GM21447 (cell line): ENCODE results near the gene PTCD1.
"Not testable (repeated sequence)": the region's sequence is repeated elsewhere in the genome, so short reads cannot be mapped to it uniquely, and the experiment has no call there.

Experiments
- ATAC-seq: cut with Tn5 transposase; IDR thresholded peaks from one replicate; pipeline ENCODE4 v1.9.1; 2021; ENCODE audit not compliant: unreplicated experiment

PTCD1 gene

DNA sequence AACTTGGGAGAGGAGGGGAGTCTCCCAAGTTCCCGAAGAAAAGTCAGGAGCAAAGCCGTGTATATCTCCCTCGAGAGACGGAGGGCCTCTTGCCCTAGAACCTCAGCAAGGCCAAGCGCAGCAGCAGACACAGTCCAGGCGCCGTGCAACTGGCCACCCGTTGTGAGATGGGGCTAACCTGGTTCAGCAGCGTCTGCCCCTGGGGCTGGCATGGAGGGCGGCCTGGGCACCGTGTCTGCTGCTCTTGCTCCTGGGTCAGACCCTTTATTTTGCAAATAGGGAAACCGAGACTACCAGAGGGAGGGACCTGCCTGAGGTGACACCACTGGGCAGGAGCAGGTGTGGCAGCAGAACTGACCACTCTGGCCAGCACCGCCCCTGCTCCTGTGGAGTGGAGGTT lies 13.9 kb upstream of the PTCD1 start:
- ATAC-seq: no peak

DNA sequence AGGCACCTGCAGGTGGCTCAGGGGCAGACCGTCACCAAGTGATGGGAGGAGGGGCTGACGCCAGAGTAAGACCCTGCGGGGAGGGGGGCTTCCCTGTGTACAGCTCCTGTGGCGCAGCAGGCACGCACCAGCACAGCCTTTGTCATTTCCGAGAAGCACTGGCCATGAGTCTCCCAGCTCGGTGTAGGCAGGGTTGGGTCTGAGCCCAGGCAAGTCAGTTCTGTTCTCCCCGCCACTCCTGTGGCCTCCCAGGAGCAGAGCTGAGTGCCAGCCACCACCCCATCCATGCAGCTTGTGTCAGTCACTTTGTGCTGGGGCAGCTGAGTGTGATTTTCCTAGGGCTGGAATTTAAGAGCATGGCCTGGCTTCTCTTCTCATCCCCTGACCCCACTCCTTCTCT lies 13.3 kb upstream of the PTCD1 start:
- ATAC-seq: no peak

DNA sequence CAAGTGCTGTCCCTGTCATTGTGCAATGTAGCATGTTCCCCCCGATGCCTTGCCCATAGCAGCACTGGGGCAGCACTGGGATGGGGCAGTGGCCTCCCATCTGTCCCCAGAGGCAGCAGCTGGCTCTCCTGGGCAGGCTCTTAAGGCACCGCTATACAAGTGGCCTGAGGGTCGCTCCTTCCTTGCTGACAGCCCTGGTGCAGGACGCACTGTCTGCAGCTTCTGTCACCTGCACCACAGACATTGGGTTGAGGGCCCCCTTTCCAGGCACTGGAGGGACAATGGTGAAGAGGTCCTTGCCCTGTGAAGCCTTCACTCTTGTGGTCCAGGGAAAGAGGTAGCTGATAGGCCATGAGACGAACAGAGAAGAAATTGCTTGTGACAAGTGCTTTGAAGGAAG lies 10.7 kb upstream of the PTCD1 start:
- no peak for ATAC-seq

DNA sequence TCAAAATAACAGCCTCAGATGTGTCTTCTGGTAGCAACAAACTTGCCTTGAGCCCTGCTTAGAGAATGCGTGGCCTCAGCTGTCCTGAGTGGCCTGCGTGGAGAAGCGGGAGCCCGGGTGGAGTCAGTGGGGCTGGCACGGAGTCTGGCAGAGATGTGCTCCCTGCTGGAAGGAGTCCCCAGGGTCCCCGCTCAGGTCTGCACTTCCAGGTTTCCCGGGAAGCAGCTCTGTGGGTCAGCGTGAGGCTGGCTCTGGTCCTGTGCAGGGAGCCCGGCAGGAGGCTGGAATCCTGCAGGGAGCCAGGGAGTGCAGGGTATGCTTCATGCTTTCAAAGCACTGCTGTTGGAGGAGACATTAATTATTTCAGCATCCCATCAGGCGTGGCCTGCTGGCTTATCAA lies 10.3 kb upstream of the PTCD1 start:
- ATAC-seq: no peak

DNA sequence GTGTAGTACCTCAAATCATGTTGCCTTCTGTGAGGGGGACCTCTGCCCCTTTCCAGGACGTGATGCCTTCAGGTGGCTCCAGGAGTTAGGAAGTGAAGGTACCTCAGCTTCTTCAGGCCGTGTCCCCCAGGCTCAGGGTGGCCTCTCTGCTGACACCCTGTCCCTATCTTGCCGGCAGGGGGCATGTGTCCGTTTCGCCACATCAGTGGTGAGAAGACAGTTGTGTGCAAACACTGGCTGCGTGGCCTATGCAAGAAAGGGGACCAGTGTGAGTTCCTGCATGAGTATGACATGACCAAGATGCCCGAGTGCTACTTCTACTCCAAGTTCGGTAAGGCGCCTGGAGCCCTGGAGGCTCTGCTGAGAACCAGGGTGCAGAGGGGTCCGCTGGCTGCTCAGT lies 9.3 kb upstream of the PTCD1 start:
- no peak for ATAC-seq

DNA sequence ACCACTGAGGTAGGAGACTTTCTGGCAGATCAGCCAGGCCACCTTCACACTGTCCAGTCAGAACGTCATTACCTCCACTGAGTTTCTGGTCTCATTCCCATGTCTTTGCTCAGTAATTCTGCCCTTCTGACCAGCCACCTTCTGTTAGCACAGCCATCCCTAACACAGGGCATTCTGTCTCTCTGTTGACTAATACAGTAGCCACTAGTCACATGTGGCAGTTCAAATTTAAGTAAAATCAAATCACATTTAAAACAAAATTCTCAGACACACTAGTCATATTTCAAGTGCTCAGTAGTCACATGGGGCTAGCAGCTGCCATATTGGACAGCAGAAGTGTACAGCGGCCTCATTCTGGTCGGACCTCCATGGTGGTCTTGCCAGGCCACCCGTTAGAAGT lies 7.5 kb upstream of the PTCD1 start:
- ATAC-seq: no peak

DNA sequence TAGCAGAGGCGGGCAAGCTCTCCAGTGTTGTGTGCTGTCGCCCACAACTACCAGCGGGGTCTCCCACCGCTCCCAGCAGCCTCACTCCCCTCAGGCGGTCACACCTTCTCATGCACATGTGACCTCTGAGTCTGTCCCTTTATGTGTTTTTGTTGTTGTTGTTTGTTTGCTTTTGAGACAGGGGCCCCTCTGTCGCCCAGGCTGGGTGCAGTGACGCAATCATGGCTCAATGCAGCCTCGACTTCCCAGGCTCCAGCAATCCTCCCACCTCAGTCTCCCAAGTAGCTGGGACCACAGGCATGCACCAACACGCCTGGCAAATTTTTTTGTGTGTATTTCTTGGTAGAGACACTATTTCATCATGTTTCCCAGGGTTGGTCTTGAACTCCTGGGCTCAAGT lies 1.6 kb upstream of the PTCD1 start:
- ATAC-seq: no peak

DNA sequence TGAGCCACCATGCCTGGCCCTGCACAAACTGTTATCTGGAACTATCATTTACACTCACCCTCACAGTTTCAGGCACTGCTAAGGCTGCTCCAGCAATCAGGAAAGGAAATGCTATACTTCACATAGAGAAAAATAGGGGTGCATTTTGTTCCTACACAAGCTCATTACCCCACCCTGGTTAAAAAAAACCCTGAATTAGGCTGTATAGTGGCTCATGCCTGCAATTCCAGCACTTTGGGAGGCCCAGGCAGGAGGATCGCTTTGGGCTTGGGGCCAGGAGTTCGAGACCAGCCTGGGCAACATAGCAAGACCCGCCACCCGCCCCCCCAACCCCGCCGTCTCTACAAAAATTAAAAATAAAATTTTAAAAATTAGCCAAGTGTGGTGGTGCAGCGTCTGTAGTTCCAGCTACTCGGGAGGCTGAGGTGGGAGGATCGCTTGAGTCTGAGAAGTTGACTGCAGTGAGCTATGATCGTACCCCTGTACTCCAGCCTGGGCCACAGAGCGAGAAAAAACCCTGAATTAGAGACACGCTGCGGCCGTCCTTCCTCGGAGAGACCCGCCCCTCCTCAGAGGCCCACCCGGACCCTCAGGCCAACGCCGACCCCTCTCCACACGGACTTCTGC lies 539 bp downstream of the PTCD1 start:
- ATAC-seq: no peak

DNA sequence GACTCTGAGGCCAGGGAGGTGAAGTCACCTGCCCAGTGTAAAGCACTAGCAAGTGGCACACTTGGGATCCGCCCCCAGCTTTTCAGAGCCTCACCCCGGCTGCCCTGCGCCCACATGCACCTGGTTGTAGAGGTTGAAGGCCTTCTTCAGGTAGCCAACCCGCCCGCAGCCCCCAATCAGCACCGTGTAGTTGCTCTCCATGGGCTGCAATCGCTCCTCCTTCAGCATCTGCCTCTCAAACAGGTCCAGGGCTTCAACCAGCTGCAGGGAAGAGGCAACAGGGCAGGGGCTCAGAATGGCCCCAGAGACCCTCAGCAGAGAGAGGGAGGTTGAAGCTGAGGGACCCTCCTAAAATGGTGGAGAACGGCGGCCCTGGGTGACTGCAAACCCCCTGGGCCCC lies 5.4 kb downstream of the PTCD1 start:
- ATAC-seq: no peak

DNA sequence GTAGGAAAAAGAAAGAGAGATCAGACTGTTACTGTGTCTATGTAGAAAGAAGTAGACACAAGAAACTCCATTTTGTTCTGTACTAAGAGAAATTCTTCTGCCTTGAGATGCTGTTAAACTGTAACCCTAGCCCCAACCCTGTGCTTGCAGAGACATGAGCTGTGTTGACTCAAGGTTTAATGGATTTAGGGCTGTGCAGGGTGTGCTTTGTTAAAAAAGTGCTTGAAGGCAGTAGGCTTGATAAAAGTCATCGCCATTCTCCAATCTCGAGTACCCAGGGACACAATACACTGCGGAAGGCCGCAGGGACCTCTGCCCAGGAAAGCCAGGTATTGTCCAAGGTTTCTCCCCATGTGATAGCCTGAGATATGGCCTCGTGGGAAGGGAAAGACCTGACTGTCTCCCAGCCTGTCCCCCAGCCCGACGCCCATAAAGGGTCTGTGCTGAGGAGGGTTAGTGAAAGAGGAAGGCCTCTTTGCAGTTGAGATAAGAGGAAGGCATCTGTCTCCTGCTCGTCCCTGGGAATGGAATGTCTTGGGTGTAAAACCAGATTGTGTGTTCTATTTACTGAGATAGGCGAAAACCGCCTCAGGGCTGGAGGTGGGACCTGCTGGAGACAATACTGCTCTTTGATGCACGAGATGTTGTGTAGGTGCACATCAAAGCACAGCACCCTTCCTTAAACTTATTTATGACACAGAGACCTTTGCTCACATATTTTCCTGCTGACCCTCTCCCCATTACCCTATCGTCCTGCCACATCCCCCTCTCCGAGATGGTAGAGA lies 6.7 kb downstream of the PTCD1 start:
- not testable (repeated sequence) for ATAC-seq

DNA sequence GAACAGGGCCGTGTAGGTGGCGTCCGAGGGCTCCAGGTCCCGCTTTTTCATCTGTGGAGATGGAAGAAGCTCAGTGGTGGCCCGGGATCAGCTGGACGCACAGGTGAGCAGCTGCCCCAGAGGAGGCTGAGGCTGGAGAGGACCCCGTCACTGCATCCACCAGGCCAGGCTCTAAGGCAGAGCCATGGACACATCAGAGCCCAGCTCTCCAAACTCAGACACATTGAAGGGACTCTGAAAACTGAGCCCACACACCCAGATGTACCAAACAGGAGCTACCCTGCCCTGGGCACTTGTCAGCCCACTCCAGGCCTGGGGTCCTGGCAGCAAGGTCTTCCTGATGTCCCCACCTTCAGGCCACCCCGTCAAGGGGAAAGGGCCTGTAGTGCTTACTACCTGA lies 8.8 kb downstream of the PTCD1 start:
- ATAC-seq: no peak

DNA sequence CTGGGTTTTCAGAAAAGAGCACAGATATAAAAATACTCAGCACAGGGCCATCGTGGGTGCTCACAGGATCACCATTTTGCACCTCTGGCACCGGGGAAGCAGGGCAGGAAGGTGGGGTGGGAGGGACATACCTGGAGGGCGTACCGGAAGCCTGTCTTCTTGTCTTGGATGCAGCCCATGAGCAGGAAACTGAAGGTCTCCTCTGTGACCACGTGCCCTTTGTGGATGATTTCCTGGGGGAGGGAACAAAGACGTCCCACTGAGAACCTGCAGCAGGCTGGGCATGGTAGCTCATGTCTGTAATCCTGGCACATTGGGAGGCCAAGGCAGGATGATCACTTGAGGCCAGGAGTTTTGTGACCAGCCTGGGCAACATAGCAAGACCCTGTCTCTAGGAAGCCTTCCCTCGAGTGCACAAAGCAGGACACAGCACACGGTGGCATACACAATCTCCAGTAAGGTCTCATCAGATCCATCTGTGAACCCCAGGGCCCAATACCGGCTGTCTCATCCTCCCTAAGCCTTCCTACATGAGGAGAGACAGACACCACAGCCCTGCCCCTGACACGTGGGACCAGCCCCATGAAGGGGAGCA lies 9.5 kb downstream of the PTCD1 start:
- ATAC-seq: no peak

DNA sequence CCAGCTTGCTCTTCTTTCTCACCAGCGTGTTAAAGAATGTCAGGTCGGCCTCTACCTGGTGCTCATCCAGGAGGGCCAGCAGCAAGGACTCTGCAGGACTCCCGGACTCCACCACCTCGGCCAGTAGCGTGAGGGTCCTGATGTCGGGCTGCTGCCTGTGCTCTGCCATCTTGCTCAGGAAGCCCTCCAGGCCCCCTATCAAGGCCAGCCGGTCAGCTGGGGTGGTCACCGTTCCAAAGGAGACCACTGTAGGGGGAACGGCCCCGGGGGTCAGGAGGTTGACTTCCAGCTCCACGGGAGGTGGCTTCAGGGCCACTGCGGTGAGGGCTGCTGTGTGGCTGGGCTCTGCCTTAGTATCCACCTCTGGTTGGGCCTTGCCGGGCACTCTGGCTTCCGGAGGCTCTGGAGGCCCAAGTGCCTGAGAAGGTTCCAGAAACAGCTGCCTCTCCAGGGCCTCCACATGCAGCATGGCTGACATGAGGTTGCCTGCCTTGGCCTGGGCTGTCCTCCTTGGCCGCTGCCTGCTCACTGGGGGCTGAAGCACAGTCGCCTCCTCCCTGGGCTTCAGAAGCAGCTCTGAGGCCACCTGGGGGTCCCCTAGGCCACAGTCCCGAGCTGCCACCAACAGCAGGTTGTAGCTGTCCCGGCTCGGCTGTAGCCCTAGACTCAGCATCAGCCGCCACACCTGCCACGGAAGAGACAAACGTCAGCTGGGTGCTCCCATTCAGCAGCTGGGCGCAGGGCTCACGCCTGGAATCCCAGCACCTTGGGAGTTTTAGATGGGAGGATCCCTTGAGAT lies 13.5 kb downstream of the PTCD1 start:
- ATAC-seq: no peak

DNA sequence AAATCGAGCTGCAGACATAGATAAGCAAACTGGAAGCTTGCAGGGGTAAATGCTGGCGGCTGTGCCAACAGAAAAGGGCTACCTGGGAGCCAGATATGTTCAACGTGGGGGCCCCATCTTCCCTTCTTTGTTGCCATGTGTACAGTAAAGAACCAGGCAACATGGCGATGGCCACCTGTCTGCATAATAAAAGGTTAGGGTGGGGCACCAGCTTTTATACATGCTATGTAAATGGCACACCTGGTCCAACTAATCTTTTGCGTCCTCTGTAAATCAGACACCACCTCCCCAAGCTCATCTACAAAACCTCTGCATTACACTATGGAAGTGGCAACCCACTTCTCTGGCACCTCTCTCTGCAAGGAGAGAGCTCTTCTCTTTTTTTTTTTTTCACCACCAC lies 16.0 kb downstream of the PTCD1 start:
- no peak for ATAC-seq

DNA sequence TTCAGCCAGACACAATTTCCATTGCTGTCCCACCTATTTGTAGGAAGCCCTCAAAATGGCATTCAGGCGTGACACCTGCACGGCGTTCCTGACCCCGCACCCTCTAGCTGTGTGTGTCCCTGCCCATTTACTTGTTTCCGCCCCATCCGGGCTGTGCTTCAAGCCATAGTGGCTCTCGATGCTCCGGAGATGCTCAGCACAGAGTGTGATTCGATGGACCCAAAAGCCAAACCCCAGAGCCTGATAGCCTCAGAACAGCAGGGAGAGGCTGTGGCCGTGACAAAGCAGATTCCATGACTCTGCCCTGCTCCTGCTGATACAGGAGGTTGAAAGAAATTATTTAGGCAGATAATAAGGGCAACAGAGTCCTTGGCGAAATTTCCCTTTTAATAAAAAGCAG lies 16.4 kb downstream of the PTCD1 start:
- ATAC-seq: no peak

DNA sequence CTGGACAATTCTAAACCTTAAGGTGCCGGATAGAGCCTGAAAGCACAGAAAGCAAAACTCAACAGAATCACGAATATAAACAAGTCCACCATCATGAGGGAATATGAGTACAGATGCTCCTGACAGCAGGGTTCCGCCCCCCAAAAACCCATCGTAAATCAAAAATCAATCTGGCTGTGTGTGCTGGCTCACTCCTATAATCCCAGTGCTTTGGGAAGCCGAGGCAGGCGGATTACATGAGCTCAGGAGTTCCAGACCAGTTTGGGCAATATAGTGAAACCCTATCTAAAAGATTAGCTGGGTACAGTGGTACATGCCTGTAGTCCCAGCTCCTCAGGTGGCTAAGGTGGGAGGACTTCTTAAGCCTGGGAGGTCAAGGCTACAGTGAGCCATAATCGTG lies 17.6 kb downstream of the PTCD1 start:
- no peak for ATAC-seq

DNA sequence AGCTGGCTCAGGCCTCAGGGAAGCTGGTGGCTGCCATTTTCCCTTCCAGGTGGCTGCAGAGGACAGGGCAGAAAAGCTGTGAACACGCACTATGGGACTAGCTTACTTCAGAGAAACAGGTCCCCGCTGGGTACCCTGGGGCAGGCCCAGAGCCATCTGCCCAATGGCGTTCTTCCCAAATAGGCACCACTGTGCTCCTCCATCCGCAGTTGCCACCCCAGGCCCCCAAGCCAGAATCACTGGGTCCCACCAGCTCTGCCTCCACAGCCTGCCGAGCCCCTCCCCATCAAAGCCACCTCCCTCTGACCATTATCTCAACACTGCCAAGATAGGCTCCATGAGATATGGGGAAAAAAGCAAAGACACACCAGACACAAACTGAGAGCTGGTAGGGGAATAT lies 18.4 kb downstream of the PTCD1 start:
- no peak for ATAC-seq

DNA sequence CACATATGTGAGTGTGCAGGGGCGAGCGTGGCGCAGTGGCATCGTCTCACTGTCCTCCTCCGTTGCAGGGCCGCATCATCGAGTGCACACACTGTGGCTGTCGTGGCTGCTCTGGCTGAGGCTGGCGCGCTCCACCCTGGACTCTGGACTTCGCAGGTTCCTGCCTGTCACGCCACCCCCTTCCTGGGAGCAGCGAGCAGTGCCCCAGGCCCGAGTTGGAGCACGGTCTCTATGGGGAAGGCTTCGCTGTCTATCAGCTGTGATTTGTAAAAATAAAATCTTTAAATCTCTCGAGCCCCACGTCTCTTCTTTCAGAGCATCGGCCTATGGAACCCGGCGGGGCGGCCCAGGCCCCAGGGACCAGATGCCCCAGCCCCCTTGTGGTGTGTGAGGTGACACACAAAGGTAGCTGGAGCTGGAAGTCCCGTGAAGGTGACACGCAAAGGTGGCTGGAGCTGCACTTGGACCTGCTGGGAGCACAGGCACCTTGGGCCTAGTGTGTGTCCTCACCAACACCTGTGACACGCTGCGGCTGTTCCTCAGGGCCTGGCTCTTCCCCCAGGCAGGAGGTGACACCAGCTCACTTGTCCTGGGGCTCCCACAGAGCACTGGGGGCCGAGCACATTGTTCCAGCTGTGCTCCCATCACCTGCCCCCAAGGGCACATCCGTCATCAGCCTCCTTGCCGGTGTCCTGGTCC lies 19.1 kb downstream of the PTCD1 start:
- ATAC-seq: no peak

DNA sequence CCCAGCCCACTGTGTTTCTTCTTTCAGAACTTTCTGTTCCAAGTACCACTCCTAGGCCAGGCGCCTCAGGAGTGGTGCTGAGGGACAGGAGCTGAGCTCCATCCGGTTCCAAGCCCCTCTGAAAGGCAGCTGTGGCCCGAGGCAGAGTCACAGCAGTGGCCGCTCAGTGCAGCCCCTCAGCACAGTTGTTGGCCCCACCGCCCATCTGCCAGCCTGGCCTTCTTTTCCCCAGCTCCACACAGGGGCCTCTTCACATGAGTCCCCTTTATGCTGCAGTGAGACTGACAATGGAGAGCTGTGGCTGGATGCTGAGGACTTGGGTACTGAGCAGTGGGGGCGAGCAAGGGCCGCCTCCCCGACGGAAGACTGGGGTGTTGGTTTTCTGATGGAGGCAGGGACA lies 20.3 kb downstream of the PTCD1 start:
- no peak for ATAC-seq

DNA sequence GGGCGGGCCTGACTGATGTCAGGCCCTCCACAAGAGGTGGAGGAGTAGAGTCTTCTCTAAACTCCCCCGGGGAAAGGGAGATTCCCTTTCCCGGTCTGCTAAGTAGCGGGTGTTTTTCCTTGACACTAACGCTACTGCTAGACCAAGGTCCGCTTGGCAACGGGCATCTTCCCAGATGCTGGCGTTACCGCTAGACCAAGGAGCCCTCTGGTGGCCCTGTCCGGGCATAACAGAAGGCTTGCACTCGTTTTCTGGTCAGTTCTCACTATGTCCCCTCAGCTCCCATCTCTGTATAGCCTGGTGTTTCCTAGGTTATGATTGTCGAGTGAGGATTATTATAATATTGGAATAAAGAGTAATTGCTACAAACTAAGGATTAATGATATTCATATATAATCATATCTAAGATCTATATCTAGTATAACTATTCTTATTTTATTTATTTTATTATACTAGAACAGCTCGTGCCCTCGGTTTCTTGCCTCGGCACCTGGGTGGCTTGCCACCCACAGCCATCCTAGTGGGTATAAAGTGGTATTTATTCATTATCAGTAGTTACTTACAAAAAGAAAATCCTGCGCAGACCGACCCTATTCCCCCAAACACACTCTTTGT lies 23.0 kb downstream of the PTCD1 start:
- ATAC-seq: not testable (repeated sequence)

DNA sequence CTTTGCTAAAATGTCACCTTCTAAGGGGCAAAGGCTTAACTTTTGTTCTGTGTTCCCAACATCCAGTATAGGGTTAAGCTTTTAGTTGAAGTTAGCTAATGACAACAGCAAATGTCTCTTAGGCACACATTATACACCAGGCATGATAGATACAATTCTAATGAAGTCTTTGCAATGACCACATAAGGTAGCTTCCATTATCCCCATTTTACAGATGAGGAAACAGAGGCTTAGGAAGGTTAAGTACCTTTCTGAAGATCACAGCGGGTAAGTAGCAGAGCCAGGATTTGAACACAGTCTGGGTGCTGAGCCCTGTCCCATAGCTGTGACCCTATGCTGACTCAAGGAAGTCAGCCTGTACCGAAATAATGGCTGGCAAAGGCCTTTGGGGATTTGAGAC lies 28.0 kb downstream of the PTCD1 start:
- no peak for ATAC-seq
